ENCODE data around the gene C21orf91. TPM values are rescaled to one million over a fixed set of nuclear protein-coding genes. Genes with fewer than 3 reads are reported as not detected.

Gene C21orf91
- polyA plus RNA-seq, 4 donors, result 1.8 to 8.3 (median 2.1) TPM

DNA sequence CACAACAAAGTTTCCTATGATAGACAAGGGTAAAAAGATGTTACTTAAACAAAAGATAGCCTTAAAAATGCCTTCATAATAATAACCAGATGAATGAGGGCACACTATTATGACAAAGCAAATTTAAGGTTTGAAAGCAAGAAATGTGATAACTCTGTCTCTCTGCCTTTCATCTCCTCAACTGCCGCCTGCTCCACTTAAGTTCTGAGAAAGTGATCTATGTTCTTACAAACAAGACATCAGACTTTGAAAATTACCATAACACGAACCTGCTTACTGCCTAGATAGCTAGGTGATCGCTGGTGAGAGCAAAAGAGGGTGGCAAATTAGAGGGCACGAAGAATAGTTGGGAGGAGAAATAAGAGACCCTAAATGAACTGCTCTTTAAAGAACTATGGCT is 13.2 kb downstream of the C21orf91 start:
- no peak for DNase-seq
- no peaks in the 10 kb centered on the region for H3K4me1 ChIP-seq (ENCODE audit: control insufficient read depth in 3 of 3, insufficient read depth in 2 of 3, low read depth in 1 of 3, low read length in 2 of 3)
- H3K4me3 ChIP-seq (ENCODE audit: low read depth in 1 of 3, low read length in 3 of 3), result no peak overlapping the region
- H3K27ac ChIP-seq (ENCODE audit: low read depth in 1 of 3, low read length in 2 of 3), result no peak overlapping the region
- peaks cover 3 to 16% of the 10 kb centered on the region in 2 donors for H3K9me3 ChIP-seq (ENCODE audit: control insufficient read depth in 2 of 2, insufficient read depth in 1 of 2, low read depth in 1 of 2, low read length in 1 of 2)
- peaks cover 0 to 18% (median 7%) of the 10 kb centered on the region in 3 donors for H3K36me3 ChIP-seq (ENCODE audit: control insufficient read depth in 3 of 3, insufficient read depth in 2 of 3, low read depth in 1 of 3, low read length in 3 of 3)
- no peaks in the 10 kb centered on the region for H3K27me3 ChIP-seq (ENCODE audit: control insufficient read depth in 3 of 3, insufficient read depth in 3 of 3, low read length in 3 of 3)
- WGBS, 3 donors, result 94 to 97% (median 96%) methylated on average over 4 of the region's 4 CpGs
- no peak for FAIRE-seq

- DNase-seq (no peak), FAIRE-seq (no peak)
- Histone ChIP-seq H3K36me3 (ENCODE audit: control insufficient read depth in 3 of 3, insufficient read depth in 2 of 3, low read depth in 1 of 3, low read length in 3 of 3) (peaks cover 0 to 14% (median 7%) of the 10 kb centered on the region in 3 donors), H3K4me3 (ENCODE audit: low read depth in 1 of 3, low read length in 3 of 3) (no peak overlapping the region), H3K4me1 (ENCODE audit: control insufficient read depth in 3 of 3, insufficient read depth in 2 of 3, low read depth in 1 of 3, low read length in 2 of 3) (no peaks in the 10 kb centered on the region), H3K27ac (ENCODE audit: low read depth in 1 of 3, low read length in 2 of 3) (no peak overlapping the region), H3K9me3 (ENCODE audit: control insufficient read depth in 2 of 2, insufficient read depth in 1 of 2, low read depth in 1 of 2, low read length in 1 of 2) (peaks cover 3 to 10% of the 10 kb centered on the region in 2 donors), H3K27me3 (ENCODE audit: control insufficient read depth in 3 of 3, insufficient read depth in 3 of 3, low read length in 3 of 3) (no peaks in the 10 kb centered on the region)
- WGBS, 3 donors, result 83 to 88% (median 85%) methylated on average over 3 of the region's 3 CpGs
Observed at GRCh38 chr21:17803536-17803935, 15.6 kb downstream of the C21orf91 start.

DNA sequence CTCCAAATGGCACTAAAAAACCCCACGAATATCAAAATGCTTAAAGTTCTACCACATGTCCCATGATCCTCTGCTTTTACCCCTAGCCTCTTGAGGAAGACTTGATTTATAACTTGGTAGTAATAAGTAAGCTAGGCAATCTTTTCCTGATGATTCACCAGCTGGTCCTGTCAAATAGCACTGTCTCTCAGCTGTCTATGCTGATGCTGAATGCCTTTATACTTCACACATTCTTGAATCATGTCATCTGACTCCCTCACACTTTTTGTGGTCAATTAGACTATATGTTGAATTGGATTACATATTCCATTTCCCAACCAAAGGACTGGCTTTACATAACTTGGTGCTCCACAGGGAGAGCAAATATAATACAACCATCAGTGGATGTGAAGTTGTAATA is 16.6 kb downstream of the C21orf91 start:
- H3K36me3 ChIP-seq (ENCODE audit: control insufficient read depth in 3 of 3, insufficient read depth in 2 of 3, low read depth in 1 of 3, low read length in 3 of 3), result peaks cover 0 to 8% (median 0%) of the 10 kb centered on the region in 3 donors
- WGBS, 3 donors, result 76 to 93% (median 83%) methylated on average over 1 of the region's 1 CpG
- no peaks in the 10 kb centered on the region for H3K27me3 ChIP-seq (ENCODE audit: control insufficient read depth in 3 of 3, insufficient read depth in 3 of 3, low read length in 3 of 3)
- FAIRE-seq (no peak), DNase-seq (no peak)
- no peaks in the 10 kb centered on the region for H3K4me1 ChIP-seq (ENCODE audit: control insufficient read depth in 3 of 3, insufficient read depth in 2 of 3, low read depth in 1 of 3, low read length in 2 of 3)
- H3K4me3 ChIP-seq (ENCODE audit: low read depth in 1 of 3, low read length in 3 of 3), result no peak overlapping the region
- H3K27ac ChIP-seq (ENCODE audit: low read depth in 1 of 3, low read length in 2 of 3), result no peak overlapping the region
- peaks cover 0 to under 1% of the 10 kb centered on the region in 2 donors for H3K9me3 ChIP-seq (ENCODE audit: control insufficient read depth in 2 of 2, insufficient read depth in 1 of 2, low read depth in 1 of 2, low read length in 1 of 2)

DNA sequence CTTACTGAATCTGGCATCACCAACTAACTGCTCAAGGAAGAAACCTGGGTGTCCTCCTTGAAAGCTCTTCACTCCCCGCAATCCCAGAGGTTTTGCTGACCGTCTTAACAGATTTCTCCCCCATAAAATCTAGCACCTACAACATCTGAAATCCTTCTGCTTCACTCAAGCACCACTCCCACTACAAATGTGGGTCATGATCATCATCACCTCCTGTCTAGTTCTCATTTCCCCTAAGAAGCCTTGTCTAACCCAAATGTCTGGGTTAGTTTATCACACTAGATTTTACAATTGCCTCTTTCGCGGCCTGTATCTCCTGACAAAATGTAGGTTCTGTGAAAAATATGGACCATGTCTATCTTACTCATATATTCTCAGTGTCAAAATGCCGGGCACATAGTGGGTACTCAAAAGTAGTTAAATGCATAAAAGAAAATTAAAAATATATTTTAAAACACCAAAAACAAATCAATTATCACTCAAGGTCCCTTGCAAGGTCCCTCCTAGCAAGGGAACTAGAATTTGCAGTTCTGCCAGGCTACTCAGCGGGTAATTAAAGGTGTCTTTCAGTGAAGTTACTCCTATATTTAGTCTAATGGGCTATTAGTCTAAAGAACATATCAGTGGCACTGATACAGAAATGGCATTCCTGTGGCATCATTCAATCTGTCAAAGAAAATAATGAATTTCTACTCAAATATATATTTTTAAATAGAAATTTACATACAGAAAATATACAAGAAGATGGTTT is 19.6 kb downstream of the C21orf91 start:
- H3K4me3 ChIP-seq (ENCODE audit: low read depth in 1 of 3, low read length in 3 of 3), result no peak overlapping the region
- no peaks in the 10 kb centered on the region for H3K4me1 ChIP-seq (ENCODE audit: control insufficient read depth in 3 of 3, insufficient read depth in 2 of 3, low read depth in 1 of 3, low read length in 2 of 3)
- H3K27me3 ChIP-seq (ENCODE audit: control insufficient read depth in 3 of 3, insufficient read depth in 3 of 3, low read length in 3 of 3), result no peaks in the 10 kb centered on the region
- DNase-seq, result no peak
- H3K27ac ChIP-seq (ENCODE audit: low read depth in 1 of 3, low read length in 2 of 3), result no peak overlapping the region
- H3K36me3 ChIP-seq (ENCODE audit: control insufficient read depth in 3 of 3, insufficient read depth in 2 of 3, low read depth in 1 of 3, low read length in 3 of 3), result peaks cover 0 to 13% (median 2%) of the 10 kb centered on the region in 3 donors
- no peaks in the 10 kb centered on the region for H3K9me3 ChIP-seq (ENCODE audit: control insufficient read depth in 2 of 2, insufficient read depth in 1 of 2, low read depth in 1 of 2, low read length in 1 of 2)
- WGBS, 3 donors, result 92 to 94% (median 94%) methylated on average over 6 of the region's 6 CpGs
- FAIRE-seq, result no peak

GRCh38 chr21:17798796-17799195 is 20.4 kb downstream of the C21orf91 start:
- Histone ChIP-seq H3K4me3 (ENCODE audit: low read depth in 1 of 3, low read length in 3 of 3) (no peak overlapping the region), H3K4me1 (ENCODE audit: control insufficient read depth in 3 of 3, insufficient read depth in 2 of 3, low read depth in 1 of 3, low read length in 2 of 3) (no peaks in the 10 kb centered on the region), H3K9me3 (ENCODE audit: control insufficient read depth in 2 of 2, insufficient read depth in 1 of 2, low read depth in 1 of 2, low read length in 1 of 2) (no peaks in the 10 kb centered on the region), H3K27ac (ENCODE audit: low read depth in 1 of 3, low read length in 2 of 3) (no peak overlapping the region), H3K27me3 (ENCODE audit: control insufficient read depth in 3 of 3, insufficient read depth in 3 of 3, low read length in 3 of 3) (no peaks in the 10 kb centered on the region), H3K36me3 (ENCODE audit: control insufficient read depth in 3 of 3, insufficient read depth in 2 of 3, low read depth in 1 of 3, low read length in 3 of 3) (peaks cover 0 to 14% (median 2%) of the 10 kb centered on the region in 3 donors)
- 76 to 85% (median 78%) methylated on average over 2 of the region's 2 CpGs for WGBS, 3 donors
- no peak for DNase-seq
- no peak for FAIRE-seq

- no peak for FAIRE-seq
Observed at GRCh38 chr21:17797967-17798366, 21.2 kb downstream of the C21orf91 start.

DNA sequence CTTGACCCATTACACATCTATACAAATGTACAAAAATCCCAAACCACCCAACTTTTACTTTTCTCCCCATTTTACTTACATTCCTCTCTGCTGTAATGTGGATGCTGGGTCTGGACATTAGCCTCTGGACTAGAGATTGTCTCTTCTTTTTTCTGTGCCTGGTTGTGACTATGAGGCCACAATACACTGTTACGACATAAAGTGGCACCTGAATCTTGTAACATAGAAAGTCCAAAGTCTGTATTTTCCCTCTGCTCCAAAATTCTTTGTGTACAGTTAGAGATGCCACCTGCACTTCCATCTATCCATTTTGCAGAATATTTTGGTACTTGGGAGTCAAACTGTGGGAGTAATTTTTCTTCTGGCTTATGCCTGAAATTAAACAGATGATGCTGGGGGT is 22.7 kb downstream of the C21orf91 start:
- WGBS, 3 donors, result 34 to 77% (median 46%) methylated on average over 1 of the region's 1 CpG
- Histone ChIP-seq H3K36me3 (ENCODE audit: control insufficient read depth in 3 of 3, insufficient read depth in 2 of 3, low read depth in 1 of 3, low read length in 3 of 3) (peaks cover 0 to 8% (median 2%) of the 10 kb centered on the region in 3 donors), H3K27ac (ENCODE audit: low read depth in 1 of 3, low read length in 2 of 3) (no peak overlapping the region), H3K4me3 (ENCODE audit: low read depth in 1 of 3, low read length in 3 of 3) (no peak overlapping the region), H3K27me3 (ENCODE audit: control insufficient read depth in 3 of 3, insufficient read depth in 3 of 3, low read length in 3 of 3) (no peaks in the 10 kb centered on the region), H3K4me1 (ENCODE audit: control insufficient read depth in 3 of 3, insufficient read depth in 2 of 3, low read depth in 1 of 3, low read length in 2 of 3) (no peaks in the 10 kb centered on the region), H3K9me3 (ENCODE audit: control insufficient read depth in 2 of 2, insufficient read depth in 1 of 2, low read depth in 1 of 2, low read length in 1 of 2) (no peaks in the 10 kb centered on the region)
- FAIRE-seq (no peak), DNase-seq (peak in 1 of 2 donors; percentile 15)

More at GRCh38 chr21:17797967-17798366, 21.2 kb downstream of the C21orf91 start:
- WGBS, 3 donors, result 93 to 99% (median 96%) methylated on average over 2 of the region's 2 CpGs
- no peaks in the 10 kb centered on the region for H3K27me3 ChIP-seq (ENCODE audit: control insufficient read depth in 3 of 3, insufficient read depth in 3 of 3, low read length in 3 of 3)
- no peak for DNase-seq
- no peaks in the 10 kb centered on the region for H3K4me1 ChIP-seq (ENCODE audit: control insufficient read depth in 3 of 3, insufficient read depth in 2 of 3, low read depth in 1 of 3, low read length in 2 of 3)
- H3K4me3 ChIP-seq (ENCODE audit: low read depth in 1 of 3, low read length in 3 of 3), result no peak overlapping the region
- peaks cover 0 to 12% (median 2%) of the 10 kb centered on the region in 3 donors for H3K36me3 ChIP-seq (ENCODE audit: control insufficient read depth in 3 of 3, insufficient read depth in 2 of 3, low read depth in 1 of 3, low read length in 3 of 3)
- no peak overlapping the region for H3K27ac ChIP-seq (ENCODE audit: low read depth in 1 of 3, low read length in 2 of 3)
- H3K9me3 ChIP-seq (ENCODE audit: control insufficient read depth in 2 of 2, insufficient read depth in 1 of 2, low read depth in 1 of 2, low read length in 1 of 2), result no peaks in the 10 kb centered on the region

GRCh38 chr21:17796037-17796403 is 23.1 kb downstream of the C21orf91 start:
- FAIRE-seq (no peak), DNase-seq (no peak)
- no peaks in the 10 kb centered on the region for H3K27me3 ChIP-seq (ENCODE audit: control insufficient read depth in 3 of 3, insufficient read depth in 3 of 3, low read length in 3 of 3)
- peak overlapping the region in 1 of 3 donors; percentile 49 for H3K27ac ChIP-seq (ENCODE audit: low read depth in 1 of 3, low read length in 2 of 3)
- peaks cover 0 to 8% (median 2%) of the 10 kb centered on the region in 3 donors for H3K36me3 ChIP-seq (ENCODE audit: control insufficient read depth in 3 of 3, insufficient read depth in 2 of 3, low read depth in 1 of 3, low read length in 3 of 3)
- 73 to 83% (median 82%) methylated on average over 1 of the region's 1 CpG for WGBS, 3 donors
- H3K4me3 ChIP-seq (ENCODE audit: low read depth in 1 of 3, low read length in 3 of 3), result no peak overlapping the region
- H3K9me3 ChIP-seq (ENCODE audit: control insufficient read depth in 2 of 2, insufficient read depth in 1 of 2, low read depth in 1 of 2, low read length in 1 of 2), result no peaks in the 10 kb centered on the region
- no peaks in the 10 kb centered on the region for H3K4me1 ChIP-seq (ENCODE audit: control insufficient read depth in 3 of 3, insufficient read depth in 2 of 3, low read depth in 1 of 3, low read length in 2 of 3)

All from small intestine (tissue), 7 donors.